GM12801 (cell line): ENCODE results near the gene L1TD1.

Source experiments
- TF ChIP-seq, protein P1 (sequence below): IDR thresholded peaks from one replicate; pipeline ENCODE4 v1.5.1; 2011; ENCODE audit warnings: control low read depth; ENCODE audit not compliant: insufficient read length; ENCODE audit errors: extremely low read depth

Gene L1TD1

DNA sequence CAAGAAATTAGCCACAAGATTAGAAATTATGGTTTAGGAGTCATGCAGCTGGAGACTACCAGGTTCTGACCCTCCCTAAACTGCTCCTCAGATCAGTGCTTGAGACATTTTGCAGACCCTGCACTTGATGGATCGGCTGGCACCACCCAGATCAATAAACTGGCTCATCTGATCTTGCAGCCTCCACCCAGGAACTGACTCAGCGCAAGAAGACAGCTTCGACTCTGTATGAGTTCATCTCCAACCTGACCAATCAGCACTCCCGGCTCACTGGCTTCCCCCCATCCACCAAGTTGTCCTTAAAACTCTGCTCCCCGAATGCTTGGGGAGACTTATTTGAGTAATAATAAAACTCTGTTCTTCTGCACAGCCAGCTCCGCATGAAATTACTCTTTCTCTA lies 40.0 kb downstream of the L1TD1 start:
- TF ChIP-seq, protein P1, sequence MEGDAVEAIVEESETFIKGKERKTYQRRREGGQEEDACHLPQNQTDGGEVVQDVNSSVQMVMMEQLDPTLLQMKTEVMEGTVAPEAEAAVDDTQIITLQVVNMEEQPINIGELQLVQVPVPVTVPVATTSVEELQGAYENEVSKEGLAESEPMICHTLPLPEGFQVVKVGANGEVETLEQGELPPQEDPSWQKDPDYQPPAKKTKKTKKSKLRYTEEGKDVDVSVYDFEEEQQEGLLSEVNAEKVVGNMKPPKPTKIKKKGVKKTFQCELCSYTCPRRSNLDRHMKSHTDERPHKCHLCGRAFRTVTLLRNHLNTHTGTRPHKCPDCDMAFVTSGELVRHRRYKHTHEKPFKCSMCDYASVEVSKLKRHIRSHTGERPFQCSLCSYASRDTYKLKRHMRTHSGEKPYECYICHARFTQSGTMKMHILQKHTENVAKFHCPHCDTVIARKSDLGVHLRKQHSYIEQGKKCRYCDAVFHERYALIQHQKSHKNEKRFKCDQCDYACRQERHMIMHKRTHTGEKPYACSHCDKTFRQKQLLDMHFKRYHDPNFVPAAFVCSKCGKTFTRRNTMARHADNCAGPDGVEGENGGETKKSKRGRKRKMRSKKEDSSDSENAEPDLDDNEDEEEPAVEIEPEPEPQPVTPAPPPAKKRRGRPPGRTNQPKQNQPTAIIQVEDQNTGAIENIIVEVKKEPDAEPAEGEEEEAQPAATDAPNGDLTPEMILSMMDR = no peak

DNA sequence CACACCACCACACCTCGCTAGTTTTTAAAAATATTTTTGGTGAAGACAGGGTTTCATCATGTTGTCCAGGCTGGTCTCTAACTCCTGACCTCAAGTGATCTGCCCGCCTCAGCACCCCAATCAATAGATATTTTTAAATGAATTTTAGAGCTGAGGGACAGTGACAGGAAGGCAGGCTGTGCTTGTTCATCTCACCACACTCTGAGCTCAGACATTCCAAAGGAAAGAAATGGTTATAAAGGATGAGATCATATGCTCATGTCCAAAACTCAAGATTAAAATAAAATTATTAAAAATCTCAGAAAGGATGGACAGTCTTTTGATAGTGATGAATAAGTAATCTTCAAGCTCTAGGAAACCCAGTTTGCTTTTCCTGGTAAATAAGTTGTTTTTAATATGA lies 40.9 kb downstream of the L1TD1 start:
- TF ChIP-seq, protein P1 = no peak

DNA sequence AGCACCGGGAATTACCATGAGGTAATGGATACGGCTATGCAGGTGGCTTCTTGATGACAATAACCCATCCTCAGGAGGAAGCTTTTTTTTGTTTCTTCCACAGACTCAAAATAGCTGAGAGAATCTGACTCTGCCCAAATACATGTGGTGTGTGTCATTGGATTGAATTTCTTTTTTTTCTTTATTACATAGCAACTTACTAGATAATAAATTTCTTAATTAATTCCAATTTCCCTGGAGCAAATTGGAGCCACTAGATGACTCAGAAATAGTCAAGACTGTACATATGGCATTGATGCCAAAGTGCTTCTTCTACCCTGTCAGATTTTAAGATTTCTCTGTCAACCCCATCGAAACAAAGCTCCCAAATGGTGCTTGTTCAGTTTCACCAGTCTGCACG lies 42.7 kb downstream of the L1TD1 start:
- TF ChIP-seq, protein P1 = no peak

DNA sequence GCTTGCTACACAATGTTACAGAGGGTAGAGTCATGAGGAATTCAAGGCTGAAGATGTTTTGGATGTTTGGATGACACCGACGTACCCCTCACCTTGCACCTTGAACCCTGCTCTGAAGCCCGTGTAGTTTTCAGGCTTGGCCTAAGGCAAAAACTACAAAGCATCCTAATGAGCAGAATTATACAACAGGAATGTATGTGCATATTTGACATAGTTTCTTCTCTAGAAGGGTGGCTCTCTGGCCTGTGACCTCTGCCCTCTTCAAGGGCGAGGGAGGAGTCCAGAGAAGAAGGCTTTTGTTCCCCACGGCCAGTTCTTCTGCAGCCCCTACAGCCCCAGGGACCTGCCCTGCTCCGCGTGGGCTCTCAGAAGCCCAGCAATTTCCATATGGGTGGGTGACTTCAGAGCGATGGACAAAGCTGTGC lies 43.3 kb downstream of the L1TD1 start:
- TF ChIP-seq, protein P1 = no peak

DNA sequence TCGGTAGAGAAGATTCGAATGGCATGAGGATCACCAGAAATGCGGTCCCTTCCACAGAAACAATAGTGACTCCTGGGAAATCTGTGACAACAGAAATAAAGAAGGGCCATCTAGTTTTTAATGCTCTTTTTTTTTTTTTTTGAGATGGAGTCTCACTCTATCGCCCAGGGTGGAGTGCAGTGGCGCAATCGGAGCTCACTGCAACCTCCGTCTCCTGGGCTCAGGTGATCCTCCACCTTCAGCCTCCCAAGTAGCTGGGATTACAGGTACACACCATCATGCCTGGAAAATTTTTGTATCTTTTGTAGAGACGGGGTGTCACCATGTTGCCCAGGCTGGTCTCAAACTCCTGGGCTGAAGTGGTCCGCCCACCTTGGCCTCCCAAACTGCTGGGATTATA lies 43.9 kb downstream of the L1TD1 start:
- TF ChIP-seq, protein P1 = no peak

DNA sequence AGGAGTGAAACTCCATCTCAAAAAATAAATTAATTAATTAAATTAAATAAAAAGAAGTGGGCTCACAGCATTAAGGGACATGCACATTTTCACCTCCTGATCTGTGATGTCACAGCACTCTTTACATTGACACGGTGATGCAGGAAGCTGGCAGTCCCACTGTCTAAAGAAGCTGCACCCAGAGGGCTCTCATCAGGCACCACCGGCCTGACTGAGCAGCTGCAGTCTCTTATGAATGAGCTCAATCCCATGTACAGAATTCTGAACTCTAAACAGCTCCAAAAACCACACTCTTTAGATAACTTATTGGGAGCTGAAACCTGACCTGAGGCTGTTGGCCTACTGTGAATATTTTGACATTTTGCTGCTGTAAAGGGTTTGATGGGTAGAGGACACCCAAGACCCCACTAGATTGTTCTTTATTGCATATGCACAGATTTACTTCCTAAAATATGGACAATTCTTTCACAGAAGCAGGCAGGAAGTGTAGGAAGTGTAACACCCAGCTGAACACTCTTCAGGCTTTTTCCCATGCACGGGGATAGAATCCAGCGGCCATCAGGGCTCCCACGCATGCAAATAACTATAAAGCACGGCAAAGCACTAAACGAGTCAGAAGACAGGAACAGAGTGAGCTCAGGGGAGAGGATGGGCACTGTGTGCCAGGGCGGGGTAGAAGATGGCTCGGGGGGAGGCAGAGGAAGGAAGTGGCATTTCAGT lies 46.2 kb downstream of the L1TD1 start:
- TF ChIP-seq, protein P1 = no peak

DNA sequence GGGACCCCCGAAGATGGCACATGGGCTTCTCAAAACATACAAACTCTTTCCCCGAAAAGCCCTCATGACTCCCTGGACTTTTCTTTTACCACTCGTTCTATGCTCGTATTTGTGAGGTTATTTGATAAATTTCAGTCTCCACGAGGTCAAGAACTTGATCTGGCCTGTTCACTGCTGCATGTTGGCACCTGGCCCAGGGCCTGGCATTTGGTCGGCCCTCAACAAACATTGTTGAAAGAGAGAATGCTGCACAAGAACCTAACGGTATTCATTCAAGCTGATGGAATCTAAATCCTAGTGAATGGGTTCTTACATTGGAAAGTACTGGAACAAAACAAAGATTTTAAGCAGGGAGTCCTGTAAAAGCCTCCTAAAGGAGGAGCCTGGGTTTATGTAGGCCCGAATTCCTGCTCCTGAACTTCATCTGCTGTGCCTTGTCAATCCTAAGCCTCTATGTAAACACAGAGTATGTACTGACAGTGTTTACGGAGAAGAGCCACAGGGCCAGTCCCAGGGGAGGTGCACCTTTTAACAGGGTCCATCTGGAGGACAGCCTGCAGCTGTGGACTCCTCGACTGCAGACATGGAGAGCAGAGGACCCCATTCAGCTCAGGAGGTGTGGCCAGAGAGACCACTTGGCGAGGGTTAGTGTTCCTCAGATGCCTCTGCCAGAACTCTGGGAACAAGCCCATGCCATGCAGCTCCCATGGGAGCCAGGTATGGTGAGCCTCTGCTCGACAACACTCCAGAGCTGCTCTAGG lies 46.9 kb downstream of the L1TD1 start:
- TF ChIP-seq, protein P1 = no peak
